H9 (cell line): ENCODE measurements around the gene PHF1. TPM values are rescaled to one million over a fixed set of nuclear protein-coding genes. Genes with fewer than 3 reads are reported as not detected.
A peak's percentile ranks its signal among the peaks of the same experiment; 100 is the strongest.

Experiments
- DNase-seq: peaks from one replicate; pipeline ENCODE4 v3.0.0-alpha.2; 2017
- H2AFZ ChIP-seq: one replicate; pipeline ENCODE4 v1.6.1; 2013; ENCODE audit warnings: mild to moderate bottlenecking, low read length, control low read depth, moderate library complexity
- H2AK5ac ChIP-seq: 2 replicates; pipeline ENCODE4 v1.6.1; 2013; ENCODE audit warnings: low read length, control low read depth, mixed read lengths; ENCODE audit not compliant: insufficient read length
- H2BK120ac ChIP-seq: one replicate; pipeline ENCODE4 v1.6.1; 2013; ENCODE audit warnings: low read depth, mild to moderate bottlenecking, low read length, control low read depth, inconsistent platforms; ENCODE audit not compliant: poor library complexity, severe bottlenecking
- H2BK12ac ChIP-seq: 2 replicates; pipeline ENCODE4 v1.6.1; 2013; ENCODE audit warnings: low read length, control low read depth, mixed read lengths, low read depth; ENCODE audit not compliant: insufficient read length
- H2BK15ac ChIP-seq: 2 replicates; pipeline ENCODE4 v1.6.1; 2013; ENCODE audit warnings: low read depth, low read length, control low read depth
- H2BK20ac ChIP-seq: one replicate; pipeline ENCODE4 v1.6.1; 2013; ENCODE audit warnings: low read depth, mild to moderate bottlenecking, low read length, control low read depth, inconsistent platforms; ENCODE audit not compliant: poor library complexity, severe bottlenecking
- H2BK5ac ChIP-seq: 2 replicates; pipeline ENCODE4 v1.6.1; 2013; ENCODE audit warnings: low read length, control low read depth, mixed read lengths; ENCODE audit not compliant: insufficient read length
- H3K14ac ChIP-seq: 2 replicates; pipeline ENCODE4 v1.6.1; 2013; ENCODE audit warnings: low read length, control low read depth; ENCODE audit not compliant: insufficient read depth
- H3K18ac ChIP-seq: 2 replicates; pipeline ENCODE4 v1.6.1; 2013; ENCODE audit warnings: low read depth, mild to moderate bottlenecking, mixed read lengths, low read length, control low read depth; ENCODE audit not compliant: insufficient read length
- H3K23ac ChIP-seq: 2 replicates; pipeline ENCODE4 v1.6.1; 2013; ENCODE audit warnings: low read length, control low read depth, mixed read lengths, low read depth; ENCODE audit not compliant: insufficient read length
- H3K23me2 ChIP-seq: 2 replicates; pipeline ENCODE4 v1.6.1; 2013; ENCODE audit warnings: low read depth, mild to moderate bottlenecking, mixed read lengths, low read length, control low read depth; ENCODE audit not compliant: insufficient read length, poor library complexity, severe bottlenecking
- H3K27ac ChIP-seq: 2 replicates; pipeline ENCODE4 v1.5.1; 2013; ENCODE audit warnings: low read length, control low read depth, mixed read lengths, low read depth; ENCODE audit not compliant: insufficient read length
- H3K27me3 ChIP-seq: 2 replicates; pipeline ENCODE4 v1.6.1; 2013; ENCODE audit warnings: low read length, control low read depth, inconsistent platforms; ENCODE audit not compliant: insufficient read depth
- H3K4ac ChIP-seq: 2 replicates; pipeline ENCODE4 v1.6.1; 2013; ENCODE audit warnings: low read depth, mild to moderate bottlenecking, control low read depth, inconsistent platforms, low read length, moderate library complexity
- H3K4me1 ChIP-seq: 2 replicates; pipeline ENCODE4 v1.6.1; 2013; ENCODE audit warnings: low read length, control low read depth, inconsistent platforms; ENCODE audit not compliant: insufficient read depth
- H3K4me2 ChIP-seq: 2 replicates; pipeline ENCODE4 v1.6.1; 2013; ENCODE audit warnings: low read length, control low read depth, mixed read lengths; ENCODE audit not compliant: insufficient read length, insufficient read depth
- H3K56ac ChIP-seq: 2 replicates; pipeline ENCODE4 v1.6.1; 2013; ENCODE audit warnings: low read depth, mild to moderate bottlenecking, mixed read lengths, low read length, control low read depth; ENCODE audit not compliant: insufficient read length
- H3K79me1 ChIP-seq: 2 replicates; pipeline ENCODE4 v1.6.1; 2013; ENCODE audit warnings: low read depth, mild to moderate bottlenecking, moderate library complexity, low read length, control low read depth, inconsistent platforms; ENCODE audit not compliant: insufficient read depth, poor library complexity, severe bottlenecking
- H3K79me2 ChIP-seq: 2 replicates; pipeline ENCODE4 v1.6.1; 2013; ENCODE audit warnings: low read length, control low read depth, inconsistent platforms; ENCODE audit not compliant: insufficient read depth
- H3K9ac ChIP-seq: 2 replicates; pipeline ENCODE4 v1.6.1; 2013; ENCODE audit warnings: low read length, control low read depth, mixed read lengths; ENCODE audit not compliant: insufficient read length; ENCODE audit errors: extremely low read depth
- H3K9me3 ChIP-seq: one replicate; pipeline ENCODE4 v1.6.1; 2013; ENCODE audit warnings: low read depth, low read length, inconsistent platforms; ENCODE audit not compliant: control insufficient read depth
- H3T11ph ChIP-seq: one replicate; pipeline ENCODE4 v1.6.1; 2013; ENCODE audit warnings: mild to moderate bottlenecking, low read length, control low read depth, inconsistent platforms
- H4K20me1 ChIP-seq: one replicate; pipeline ENCODE4 v1.6.1; 2013; ENCODE audit not compliant: control insufficient read depth, insufficient read length, insufficient read depth
- H4K5ac ChIP-seq: 2 replicates; pipeline ENCODE4 v1.6.1; 2013; ENCODE audit warnings: low read depth, mild to moderate bottlenecking, mixed read lengths, low read length, control low read depth; ENCODE audit not compliant: insufficient read length
- H4K8ac ChIP-seq: replicated peaks from 2 replicates; pipeline ENCODE4 v1.6.1; 2013; ENCODE audit warnings: low read length, control low read depth, mixed read lengths, low read depth; ENCODE audit not compliant: insufficient read length
- H4K91ac ChIP-seq: 2 replicates; pipeline ENCODE4 v1.6.1; 2013; ENCODE audit warnings: low read depth, mild to moderate bottlenecking, moderate library complexity, mixed read lengths, low read length, control low read depth; ENCODE audit not compliant: insufficient read length
- H3K27ac Mint-ChIP-seq, 3 experiments: 2 replicates in 2 of 3; 3 replicates in 1 of 3; pipeline ENCODE4 v1.8.0; 2020 to 2021; ENCODE audit warnings: mixed read lengths in 3 of 3, mild to moderate bottlenecking in 1 of 3, moderate library complexity in 1 of 3
- H3K27me3 Mint-ChIP-seq: 2 replicates; pipeline ENCODE4 v1.8.0; 2021; ENCODE audit warnings: low read depth, mild to moderate bottlenecking, moderate library complexity, mixed read lengths
- H3K36me3 Mint-ChIP-seq, 3 experiments: 2 replicates in 2 of 3; 3 replicates in 1 of 3; pipeline ENCODE4 v1.8.0; 2020 to 2021; ENCODE audit warnings: low read depth in 3 of 3, mixed read lengths in 3 of 3; ENCODE audit not compliant: insufficient read depth in 1 of 3
- H3K4me1 Mint-ChIP-seq, 2 experiments: 2 replicates each; pipeline ENCODE4 v1.8.0; 2020; ENCODE audit warnings: mixed read lengths in 2 of 2
- H3K4me3 Mint-ChIP-seq, 2 experiments: 2 replicates in 1 of 2; 3 replicates in 1 of 2; pipeline ENCODE4 v1.8.0; 2020 to 2021; ENCODE audit warnings: mild to moderate bottlenecking in 2 of 2, mixed read lengths in 2 of 2, moderate library complexity in 1 of 2
- H3K9me3 Mint-ChIP-seq, 2 experiments: 2 replicates in 1 of 2; 3 replicates in 1 of 2; pipeline ENCODE4 v1.8.0; 2020; ENCODE audit warnings: mild to moderate bottlenecking in 2 of 2, mixed read lengths in 2 of 2, moderate library complexity in 1 of 2
- CTCF ChIP-seq: fragments of 200-600 bp; sonication (generic); conservative IDR thresholded peaks from 3 replicates; pipeline ENCODE4 v1.8.0; 2021; ENCODE audit warnings: antibody characterized with exemption, mild to moderate bottlenecking
- WGBS: extraction: QIAGEN DNeasy Blood & Tissue Kit; methylation state at CpG from one replicate; pipeline ENCODE4 v1.1.7; 2013; ENCODE audit warnings: missing lambda C conversion rate, low lambda C conversion rate, mixed read lengths; ENCODE audit not compliant: insufficient read length; ENCODE audit errors: extremely low coverage; 5-methylcytosine and 5-hydroxymethylcytosine counted together
- total RNA-seq: library from RNA; stranded (reverse); gene quantifications from 2 replicates; pipeline ENCODE4 v1.2.1, GENCODE V29; 2021

The PHF1 gene
- total RNA-seq, 1 experiment from 2014 or later = 56.8 TPM

- no peaks in the 10 kb centered on the region for H3K9me3 ChIP-seq
- peaks cover 5% of the 10 kb centered on the region for H3K79me1 ChIP-seq
- no peaks in the 10 kb centered on the region for H3K4me1 ChIP-seq
- no peak overlapping the region for H3K14ac ChIP-seq
- Mint-ChIP-seq H3K4me1 (peaks cover 4 to 6% of the 10 kb centered on the region in 2 experiments; a peak in 2 of 4 replicates), H3K9me3 (no peaks in the 10 kb centered on the region), H3K27me3 (no peaks in the 10 kb centered on the region), H3K27ac (peak overlapping the region; percentile 48 to 86 (median 56); a peak in 5 of 7 replicates), H3K4me3 (no peak overlapping the region; a peak in 1 of 5 replicates), H3K36me3 (peaks cover 78 to 96% (median 96%) of the 10 kb centered on the region in 3 experiments)
- no peak overlapping the region for H4K91ac ChIP-seq
- no peak overlapping the region for H3K4me2 ChIP-seq
- no peak overlapping the region for H2BK5ac ChIP-seq
- H3K27me3 ChIP-seq = no peaks in the 10 kb centered on the region
- no peak overlapping the region for H3T11ph ChIP-seq
- no peak overlapping the region for H2AFZ ChIP-seq
- H2BK12ac ChIP-seq = no peak overlapping the region
- no peak overlapping the region for H4K5ac ChIP-seq
- no peak overlapping the region for H3K18ac ChIP-seq
- H4K20me1 ChIP-seq = no peaks in the 10 kb centered on the region
- no peak overlapping the region for H4K8ac ChIP-seq
- DNase-seq = no peak
- no peak overlapping the region for H2BK20ac ChIP-seq
- H3K56ac ChIP-seq = no peak overlapping the region
- H3K4ac ChIP-seq = no peak overlapping the region
- no peak overlapping the region for H2BK15ac ChIP-seq
- H3K9ac ChIP-seq = no peak overlapping the region
- no peaks in the 10 kb centered on the region for H3K79me2 ChIP-seq
- 0 out of 3 replicates have a peak, but pooled peaks have one; percentile 11 for TF ChIP-seq CTCF
- H3K27ac ChIP-seq = no peak overlapping the region
- H2BK120ac ChIP-seq = no peak overlapping the region
- no peaks in the 10 kb centered on the region for H3K23me2 ChIP-seq
- no CpG with 5 or more reads among the region's 9 CpGs for WGBS
- no peak overlapping the region for H3K23ac ChIP-seq
- no peak overlapping the region for H2AK5ac ChIP-seq
These were observed 29.3 kb downstream of the PHF1 start for GRCh38 chr6:33439956-33440648.
